ENCODE results near the gene FSHR.

DNA sequence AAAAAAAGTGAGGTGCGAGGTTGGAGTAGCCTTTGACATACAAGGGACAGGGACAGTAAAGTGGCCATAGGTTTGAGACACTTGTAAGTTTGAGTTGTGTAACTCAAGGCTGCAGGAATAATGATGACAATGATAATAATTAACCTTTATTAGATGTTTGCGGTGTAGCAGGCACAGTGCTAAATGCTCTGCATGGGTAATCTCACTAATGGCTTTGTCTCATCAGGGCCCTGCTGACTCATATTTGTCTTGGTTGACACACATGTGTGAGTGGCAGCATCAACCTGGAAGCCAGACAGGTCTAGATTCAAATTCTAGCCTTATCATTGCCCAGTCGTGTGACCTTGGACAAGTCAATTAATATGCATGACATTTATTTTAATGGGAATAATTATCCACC lies 126.2 kb downstream of the FSHR start:
- TF ChIP-seq EZH2 (IDR thresholded peaks at IDR 0.05) (no peak), POLR2AphosphoS5 (IDR thresholded peaks at IDR 0.05; ENCODE audit: borderline replicate concordance, low read depth, low read length) (no peak)

All from SK-N-MC (cell line).